HPDE6-E6E7 (cell line): Measurements from ENCODE around the gene EIF4G3.
"Not testable (repeated sequence)": the region's sequence is repeated elsewhere in the genome, so short reads cannot be mapped to it uniquely, and the experiment has no call there.

ENCODE experiments used
- DNase-seq: peaks from one replicate; pipeline ENCODE4 v3.0.0; 2011; ENCODE audit warnings: missing footprints; ENCODE audit errors: extremely low spot score

EIF4G3 gene

DNA sequence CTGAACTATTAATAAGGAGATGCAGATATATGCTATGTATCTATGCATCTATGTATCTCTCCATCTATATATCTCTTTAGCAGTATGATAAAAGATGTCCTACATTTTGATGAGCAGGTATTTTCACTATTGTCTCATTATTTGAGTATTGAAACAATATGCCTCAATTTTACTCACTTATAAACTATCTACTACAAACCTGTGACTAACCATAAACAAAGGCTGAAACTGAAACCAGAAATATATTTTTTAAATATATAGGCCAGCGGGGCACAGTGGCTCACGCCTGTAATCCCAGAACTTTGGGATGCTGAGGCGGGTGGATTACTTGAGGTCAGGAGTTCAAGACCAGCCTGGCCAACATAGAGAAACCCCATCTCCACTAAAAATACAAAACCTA, 22.0 kb downstream of the EIF4G3 start:
- DNase-seq = no peak

DNA sequence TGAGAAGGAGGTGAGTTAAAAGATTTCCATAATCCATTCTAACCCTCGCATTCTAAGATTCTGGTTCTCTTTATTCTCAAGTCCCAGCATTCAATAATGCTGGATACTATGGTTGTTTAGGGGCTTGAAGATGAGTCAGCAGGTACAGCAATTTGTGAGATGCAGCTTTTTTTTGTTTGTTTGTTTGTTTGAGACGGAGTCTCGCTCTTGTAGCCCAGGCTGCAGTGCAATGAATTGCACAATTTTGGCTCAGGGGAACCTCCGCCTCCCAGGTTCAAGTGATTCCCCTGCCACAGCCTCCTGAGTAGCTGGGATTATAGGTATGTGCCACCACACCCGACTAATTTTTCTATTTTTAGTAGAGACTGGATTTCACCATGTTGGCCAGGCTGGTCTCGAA, 23.3 kb downstream of the EIF4G3 start:
- no peak for DNase-seq

DNA sequence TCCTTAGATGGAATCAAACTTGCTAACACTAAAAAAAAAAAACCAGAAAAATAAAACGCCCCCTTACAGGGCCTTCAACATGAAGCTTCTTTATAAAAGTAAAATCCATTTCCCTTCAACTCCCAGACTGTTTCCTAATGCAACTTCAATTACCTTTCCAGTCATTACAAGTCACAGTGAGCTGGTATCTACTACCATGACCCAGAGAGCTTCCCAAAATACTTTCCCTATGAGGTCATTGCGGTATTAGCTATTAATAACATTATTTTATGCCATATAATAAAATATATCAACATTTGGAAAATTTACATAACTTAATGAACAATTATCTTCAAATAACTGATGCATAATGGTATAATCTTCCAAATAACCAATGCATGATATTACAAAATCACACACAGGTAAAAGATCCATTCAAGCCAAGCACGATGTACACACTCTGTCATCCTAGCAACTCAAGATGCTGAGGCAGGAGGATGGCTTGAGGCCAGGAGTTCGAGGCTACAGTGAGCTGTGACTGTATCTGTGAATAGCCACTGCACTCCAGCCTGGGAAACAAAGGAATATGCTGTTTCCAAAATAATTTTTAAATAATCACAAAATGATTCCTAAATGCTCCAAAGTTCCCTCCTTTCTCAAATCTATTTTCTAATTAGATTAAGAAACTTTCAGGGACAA, 24.1 kb downstream of the EIF4G3 start:
- DNase-seq = no peak

DNA sequence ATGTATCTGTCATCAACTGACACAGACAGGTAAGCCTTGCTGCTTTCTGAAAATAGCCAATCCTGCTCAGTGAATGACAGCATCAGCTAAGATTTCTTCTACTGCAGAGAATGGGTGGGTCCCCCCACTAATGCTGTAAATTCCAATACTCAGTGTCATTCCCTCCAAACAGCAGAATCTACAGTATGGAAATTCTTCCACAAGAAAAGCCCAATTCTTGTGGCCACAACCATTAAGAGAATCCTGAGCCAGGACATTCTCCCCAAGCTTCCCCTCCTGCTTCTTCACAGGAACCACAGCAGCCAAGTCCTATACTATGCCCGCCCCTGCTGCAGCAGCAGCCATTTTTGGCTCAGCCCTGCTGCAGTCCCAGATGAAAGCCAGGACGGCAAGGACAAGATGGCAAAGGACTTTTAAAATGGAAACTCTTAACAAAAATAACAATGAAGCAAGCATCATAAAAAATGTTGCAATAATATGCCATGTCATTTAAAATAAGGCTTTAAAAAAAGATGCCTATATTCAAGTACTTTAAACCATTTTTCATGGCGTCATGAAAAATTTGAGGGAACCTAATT, 26.8 kb downstream of the EIF4G3 start:
- DNase-seq = peak; percentile 63

DNA sequence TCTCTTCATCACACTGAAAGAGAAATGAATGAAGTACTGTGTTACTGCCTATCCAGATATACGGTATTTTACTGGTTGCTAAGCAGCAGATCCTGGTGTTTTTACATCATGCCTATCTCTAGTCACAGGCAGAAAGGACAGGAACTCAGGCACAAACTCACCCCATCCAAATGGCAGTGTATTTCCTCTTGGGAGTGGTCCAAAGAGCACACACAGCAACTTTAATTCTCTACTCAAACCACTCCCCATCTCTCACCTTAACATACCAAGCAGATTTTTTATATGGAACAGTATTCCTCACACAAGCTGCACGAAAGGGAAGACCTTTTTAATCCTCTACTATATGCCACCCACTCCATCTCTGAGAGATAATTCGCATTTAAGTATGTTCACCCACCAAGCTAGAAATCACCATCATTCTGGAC, 27.3 kb downstream of the EIF4G3 start:
- no peak for DNase-seq

DNA sequence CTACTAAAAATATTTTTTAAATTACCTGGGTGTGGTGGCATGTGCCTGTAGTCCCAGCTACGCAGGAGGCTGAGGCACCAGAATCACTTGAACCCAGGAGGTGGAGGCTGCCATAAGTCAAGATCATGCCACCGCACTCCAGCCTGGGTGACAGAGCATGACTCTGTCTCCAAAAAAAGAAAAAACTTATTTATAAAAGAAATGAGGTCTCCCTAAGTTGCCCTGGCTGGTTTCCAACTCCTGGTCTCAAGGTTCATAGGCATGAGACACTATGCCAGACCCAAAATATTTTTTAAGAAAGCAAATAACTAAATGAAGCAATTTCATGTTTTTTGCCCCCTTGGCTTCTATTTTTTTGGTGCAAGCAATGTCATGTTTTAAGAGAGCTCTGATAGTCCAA, 32.9 kb downstream of the EIF4G3 start:
- DNase-seq = no peak

DNA sequence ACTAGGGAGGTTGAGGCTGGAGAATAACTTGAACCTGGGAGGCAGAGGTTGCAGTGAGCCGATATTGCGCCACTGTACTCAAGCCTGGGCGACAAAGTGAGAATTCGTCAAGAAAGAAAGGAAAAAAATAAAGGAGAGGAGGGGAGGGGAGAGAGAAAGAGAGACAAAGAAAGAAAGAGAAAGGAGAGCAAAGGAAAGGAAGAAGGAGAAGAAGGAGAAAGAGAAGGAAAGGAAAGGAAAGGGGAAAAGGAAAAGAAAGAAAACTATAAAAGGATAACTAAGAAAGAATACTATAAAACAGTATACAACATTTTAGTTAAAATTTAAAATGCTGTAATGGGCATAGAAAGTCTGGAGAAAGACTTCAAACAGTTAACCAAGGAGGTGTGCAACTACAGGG, 33.6 kb downstream of the EIF4G3 start:
- no peak for DNase-seq

DNA sequence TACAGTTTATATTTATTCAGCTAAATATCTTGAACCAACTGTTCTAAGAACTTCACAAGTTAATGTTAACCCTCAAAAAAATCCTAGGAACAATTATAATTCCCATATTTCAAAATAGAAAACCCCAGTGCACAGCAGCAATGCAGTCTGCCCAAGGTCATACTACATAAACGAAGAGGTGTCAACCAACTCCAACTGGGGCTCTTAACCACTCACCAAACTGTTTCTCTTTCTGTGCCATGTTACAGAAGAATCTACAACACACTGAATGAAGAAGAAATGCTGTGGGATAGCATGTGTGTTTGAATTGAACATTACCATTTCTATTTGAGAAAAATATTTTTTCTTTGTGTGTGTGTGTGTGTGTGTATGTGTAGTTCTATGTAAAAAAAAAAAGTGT, 35.7 kb downstream of the EIF4G3 start:
- DNase-seq = no peak

DNA sequence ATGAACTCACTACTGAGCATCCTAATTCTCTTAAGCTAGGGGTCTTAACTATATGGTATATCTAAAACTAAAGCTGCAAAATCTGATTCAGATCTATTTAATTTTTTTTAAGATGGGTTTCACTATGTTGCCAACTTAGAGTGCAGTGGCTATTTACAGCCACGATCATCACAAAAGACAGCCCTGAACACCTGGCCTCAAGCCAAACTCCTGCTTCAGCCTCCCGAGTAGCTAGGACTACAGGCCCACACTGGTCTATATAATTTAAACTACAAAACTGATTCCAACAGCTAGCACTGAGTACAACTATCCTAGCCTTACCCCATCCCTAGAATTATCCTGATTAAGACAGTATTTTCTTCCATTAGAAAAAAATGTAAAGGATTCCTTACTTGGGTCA, 37.1 kb downstream of the EIF4G3 start:
- no peak for DNase-seq

DNA sequence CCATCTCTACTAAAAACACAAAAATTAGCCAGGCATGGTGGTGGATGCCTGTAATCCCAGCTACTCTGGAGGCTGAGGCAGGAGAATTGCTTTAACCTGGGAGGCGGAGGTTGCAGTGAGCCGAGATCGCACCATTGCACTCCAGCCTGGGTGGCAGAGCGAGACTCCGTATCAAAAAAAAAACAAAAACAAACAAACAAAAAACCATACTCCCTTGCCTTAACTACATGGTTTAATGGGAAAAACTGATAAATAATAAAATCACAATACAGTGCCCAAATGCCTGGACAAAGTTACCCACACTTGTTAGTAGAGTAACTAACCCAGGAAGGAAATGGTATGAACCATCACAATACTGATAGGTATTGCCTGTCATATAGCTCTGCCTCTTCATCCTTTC, 40.4 kb downstream of the EIF4G3 start:
- DNase-seq = not testable (repeated sequence)

DNA sequence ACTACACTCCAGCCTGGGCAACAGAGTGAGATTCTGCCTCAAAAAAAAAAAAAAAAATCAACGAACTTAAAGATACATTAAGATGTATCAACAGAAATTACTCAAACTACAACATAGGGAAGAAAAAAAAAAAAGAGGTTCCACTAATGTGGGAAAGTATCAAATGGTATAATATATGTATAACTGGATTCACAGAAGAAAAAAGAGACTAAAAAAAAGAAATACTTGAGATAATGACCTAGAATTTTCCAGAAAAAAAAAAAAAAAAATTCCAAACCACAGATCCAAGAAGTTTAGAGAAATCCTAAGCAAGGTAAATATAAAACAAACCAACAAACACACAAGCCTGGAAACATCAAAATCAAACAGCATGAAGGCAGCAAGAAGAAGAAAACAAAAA, 45.5 kb downstream of the EIF4G3 start:
- no peak for DNase-seq

DNA sequence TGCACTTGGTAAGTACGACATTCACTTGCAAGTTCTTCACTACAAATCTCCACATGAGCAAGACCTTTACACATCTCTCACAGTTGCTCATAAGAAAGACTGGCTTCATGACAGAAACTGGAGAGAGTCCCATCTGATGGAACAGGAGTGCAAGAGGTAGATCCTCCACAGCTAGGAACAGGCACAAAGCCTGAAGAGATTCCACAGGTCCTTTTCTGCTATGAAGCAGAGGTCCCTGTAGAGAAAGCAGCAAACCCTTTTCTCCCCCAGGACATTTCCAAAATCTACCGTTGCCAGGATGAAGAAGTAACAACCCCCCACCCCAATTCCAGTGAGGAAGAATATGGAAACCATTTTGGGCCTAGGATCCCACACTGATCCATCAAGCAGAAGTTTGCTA, 47.3 kb downstream of the EIF4G3 start:
- DNase-seq = no peak

DNA sequence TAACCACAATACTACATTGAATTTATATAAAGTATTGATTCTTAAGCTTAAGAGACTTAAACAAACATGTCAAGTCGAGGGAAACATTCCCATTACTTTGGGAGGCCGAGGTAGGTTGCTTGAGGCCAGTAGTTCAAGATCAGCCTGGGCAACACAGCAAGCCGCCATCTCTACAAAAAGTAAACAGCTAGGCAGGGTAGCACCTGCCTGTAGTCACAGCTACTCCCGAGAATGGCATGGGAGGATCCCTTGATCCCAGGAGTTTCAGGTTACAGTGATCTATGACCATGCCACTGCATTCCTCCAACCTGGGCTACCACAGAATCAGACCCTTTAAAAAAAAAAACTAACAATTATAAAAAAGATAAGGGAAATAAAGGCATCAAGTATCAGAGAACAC, 50.4 kb downstream of the EIF4G3 start:
- no peak for DNase-seq

DNA sequence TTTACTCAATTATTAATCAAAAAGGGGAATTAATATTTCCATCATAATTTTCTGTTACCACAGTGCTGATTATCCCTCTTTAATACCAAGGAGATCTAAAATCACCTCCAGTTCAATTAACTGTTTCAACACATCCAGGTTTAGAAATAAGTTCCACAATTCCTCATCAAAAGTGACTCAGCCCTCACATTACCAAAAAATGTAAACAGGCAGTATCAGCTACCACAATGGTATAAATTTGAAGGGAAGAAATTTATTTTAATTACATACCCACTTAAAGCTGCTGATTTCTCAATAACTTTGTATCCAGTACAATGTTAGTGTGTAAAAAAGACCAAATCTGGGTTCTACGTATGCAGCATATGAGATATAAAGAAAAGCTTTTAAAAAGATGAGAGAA, 51.9 kb downstream of the EIF4G3 start:
- no peak for DNase-seq

DNA sequence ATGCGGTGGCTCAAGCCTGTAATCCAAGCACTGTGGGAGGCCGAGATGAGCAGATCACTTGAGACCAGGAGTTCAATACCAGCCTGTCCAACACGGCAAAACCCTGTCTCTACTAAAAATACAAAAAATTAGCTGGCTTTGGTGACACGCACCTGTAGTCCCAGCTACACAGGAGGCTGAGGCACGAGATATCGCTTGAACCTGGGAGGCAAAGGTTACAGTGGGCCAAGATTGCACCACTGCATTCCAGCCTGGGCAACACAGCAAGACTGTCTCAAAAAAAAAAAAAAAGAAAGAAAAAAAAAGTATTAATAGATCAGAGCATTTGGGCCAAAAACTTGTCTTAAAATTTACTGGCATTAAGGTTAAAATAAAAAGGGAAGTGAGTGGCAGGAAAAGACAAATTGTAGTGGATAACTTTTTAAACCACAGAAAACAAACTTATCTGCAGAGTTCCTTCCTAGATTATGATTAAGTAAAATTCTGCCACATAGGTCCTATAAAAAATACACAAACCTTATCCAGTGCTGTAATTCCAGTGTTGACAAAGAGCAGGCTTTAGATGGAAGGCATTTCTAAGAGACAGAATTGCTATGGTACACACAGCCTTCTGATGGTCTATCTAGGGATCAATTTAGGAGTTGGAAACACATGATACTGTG, 53.3 kb downstream of the EIF4G3 start:
- DNase-seq = no peak

DNA sequence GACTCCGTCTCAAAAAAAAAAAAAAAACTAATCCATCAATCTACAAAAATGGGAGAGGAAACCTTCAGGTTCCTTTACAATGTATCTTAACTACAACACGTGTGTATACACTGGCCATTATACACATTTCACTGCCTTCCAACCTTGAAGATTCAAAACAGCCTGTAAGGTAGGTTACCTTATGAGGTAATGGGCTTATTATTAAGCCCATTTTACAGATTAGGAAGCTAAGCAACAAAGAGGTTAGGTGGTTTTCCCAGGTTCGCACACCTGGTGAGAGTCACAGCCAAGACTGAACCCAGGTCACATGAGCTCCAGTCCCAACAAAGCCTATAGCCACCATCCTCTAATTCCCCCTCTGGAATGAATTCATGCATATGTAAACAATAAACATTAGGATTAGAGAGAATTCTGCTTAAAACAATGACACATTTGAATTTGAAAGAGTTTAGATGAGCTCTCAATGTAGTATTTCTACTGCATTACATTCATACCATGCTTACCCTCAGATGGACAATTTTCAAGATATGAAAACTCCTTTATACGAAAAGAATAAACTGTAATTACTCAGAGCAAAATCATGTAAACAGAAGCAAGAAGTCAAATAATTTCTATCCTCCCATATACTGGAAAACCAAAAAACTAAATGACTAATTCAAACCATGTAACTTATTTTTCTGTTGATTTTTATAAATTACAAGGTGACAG, 54.8 kb downstream of the EIF4G3 start:
- no peak for DNase-seq

DNA sequence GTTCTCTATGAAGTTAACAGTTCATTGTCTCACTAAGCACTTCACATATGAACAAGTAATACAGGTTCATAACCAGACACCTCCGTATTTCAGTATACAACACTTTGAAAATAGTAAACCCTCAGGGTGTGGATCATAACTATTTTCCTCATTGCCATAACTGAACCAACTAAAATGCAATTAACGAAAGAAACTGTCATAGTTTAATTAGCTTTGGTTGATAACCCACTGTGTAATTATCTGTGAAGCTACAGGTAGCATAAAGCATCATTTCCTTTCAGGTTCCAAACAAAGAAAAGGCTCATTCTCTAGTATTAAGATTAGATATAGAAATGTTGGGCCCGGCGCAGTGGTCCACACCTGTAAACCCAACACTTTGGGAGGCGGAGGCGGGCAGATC, 58.5 kb downstream of the EIF4G3 start:
- DNase-seq = no peak

DNA sequence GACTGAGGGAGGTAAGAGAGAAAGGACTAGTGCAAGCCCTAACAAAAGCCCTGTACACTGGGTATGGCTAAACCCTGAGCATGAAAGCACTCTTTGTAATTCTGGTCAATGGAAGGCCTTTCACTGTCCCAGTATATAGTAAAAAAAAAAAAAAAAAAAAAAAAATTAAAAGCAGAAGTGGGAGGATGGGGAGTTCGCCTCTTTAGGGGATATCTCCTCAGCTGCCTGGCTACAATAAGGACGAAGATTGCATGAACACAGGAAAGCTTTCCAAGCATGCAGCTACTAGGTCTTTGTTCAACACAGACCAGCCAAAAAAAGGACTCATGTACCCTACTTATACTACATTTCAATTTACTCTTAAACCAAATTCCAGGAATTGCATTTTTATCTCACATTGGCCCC, 59.1 kb downstream of the EIF4G3 start:
- no peak for DNase-seq

DNA sequence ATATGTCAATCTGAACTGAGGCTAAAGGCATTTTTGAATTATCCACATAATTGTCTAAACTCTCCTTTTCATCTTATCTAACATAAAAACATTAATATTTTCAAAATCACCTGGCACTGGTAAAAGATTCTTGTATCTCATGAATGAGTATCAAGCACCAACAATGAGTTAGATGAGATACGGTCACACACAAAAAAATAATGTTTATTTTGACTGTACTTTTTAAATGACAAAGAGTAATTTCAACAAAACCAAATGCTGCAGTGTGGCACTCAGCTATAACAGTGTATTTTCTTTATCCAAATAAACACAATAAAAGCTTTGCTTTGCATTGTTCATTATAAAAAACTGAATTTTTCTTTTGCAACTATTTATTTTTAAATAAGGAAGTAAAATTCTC, 59.5 kb downstream of the EIF4G3 start:
- no peak for DNase-seq

DNA sequence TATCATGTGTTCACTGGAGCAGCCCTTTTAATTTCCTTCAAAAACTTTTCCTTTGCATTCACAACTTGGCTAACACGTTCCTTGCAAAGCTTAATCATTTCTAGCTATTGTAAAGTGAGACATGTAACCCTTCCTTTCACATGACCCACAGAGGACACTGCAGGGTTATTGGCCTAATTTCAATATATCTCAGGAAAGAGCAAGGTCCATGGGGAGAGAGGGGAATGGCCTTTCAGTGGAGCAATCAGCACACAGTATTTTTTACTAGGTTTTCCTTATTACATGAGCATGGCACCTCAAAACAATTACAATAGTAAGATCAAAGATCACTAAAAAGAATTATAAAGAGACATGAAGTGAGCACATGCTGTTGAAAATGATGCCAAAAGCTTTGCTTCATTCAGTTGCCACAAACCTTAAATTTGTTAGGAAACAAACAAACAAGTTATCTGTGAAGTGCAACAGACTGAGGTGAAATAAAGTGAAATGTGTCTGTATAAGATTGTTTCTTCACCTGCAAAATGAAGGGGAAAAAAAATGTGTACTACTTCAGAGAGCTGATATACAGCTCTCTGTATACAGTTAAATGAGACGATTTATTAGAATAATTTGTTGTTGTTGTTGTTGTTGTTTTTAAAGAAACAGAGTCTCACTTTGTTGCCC, 61.5 kb downstream of the EIF4G3 start:
- no peak for DNase-seq

DNA sequence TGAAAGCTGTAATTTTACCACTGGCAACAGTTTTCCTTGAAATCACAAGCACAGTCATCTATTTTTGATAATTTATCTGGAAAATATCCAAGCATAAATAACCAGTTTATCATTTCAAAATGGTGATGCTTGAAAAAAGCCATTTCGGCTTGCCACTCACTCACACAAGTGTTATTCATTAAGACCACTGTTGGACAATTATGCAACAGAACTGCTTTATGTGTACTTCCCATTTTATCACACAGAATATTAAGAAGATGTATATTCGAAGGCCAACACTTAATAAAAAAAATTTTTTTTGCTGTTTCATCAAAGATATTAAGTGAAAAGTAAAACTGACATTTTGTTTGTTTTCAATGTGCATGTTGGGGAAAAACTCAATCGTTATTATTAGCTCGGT, 62.3 kb downstream of the EIF4G3 start:
- DNase-seq = no peak

DNA sequence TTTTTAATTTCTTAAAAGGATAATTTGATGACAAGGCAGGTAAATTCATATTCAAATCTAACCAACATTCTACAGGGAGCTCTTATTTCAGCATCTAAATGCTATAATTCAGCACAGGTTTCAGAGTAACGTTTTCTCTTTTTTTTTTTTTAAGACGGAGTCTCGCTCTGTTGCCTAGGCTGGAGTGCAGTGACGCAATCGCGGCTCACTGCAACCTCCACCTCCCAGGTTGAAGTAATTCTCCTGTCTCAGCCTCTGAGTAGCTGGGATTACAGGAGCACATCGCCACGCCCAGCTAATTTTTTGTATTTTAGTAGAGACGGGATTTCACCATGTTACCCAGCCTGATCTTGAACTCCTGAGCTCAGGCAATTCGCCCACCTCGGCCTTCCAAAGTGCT, 66.5 kb downstream of the EIF4G3 start:
- DNase-seq = no peak
